Nephron progenitor cell (in vitro differentiated cells): ENCODE measurements around the gene AFTPH.
A peak's percentile ranks its signal among the peaks of the same experiment; 100 is the strongest.

Experiments used
- DNase-seq: peaks from one replicate; pipeline ENCODE4 v3.0.0; 2021
- H3K27ac Mint-ChIP-seq: 2 replicates; pipeline ENCODE4 v1.8.0; 2021; ENCODE audit warnings: mild to moderate bottlenecking, moderate library complexity, mixed read lengths
- H3K27me3 Mint-ChIP-seq: 2 replicates; pipeline ENCODE4 v1.8.0; 2021; ENCODE audit warnings: mild to moderate bottlenecking, low read depth, mixed read lengths; ENCODE audit not compliant: poor library complexity
- H3K36me3 Mint-ChIP-seq: 2 replicates; pipeline ENCODE4 v1.8.0; 2021; ENCODE audit warnings: low read depth, mixed read lengths
- H3K4me1 Mint-ChIP-seq: 2 replicates; pipeline ENCODE4 v1.8.0; 2021; ENCODE audit warnings: mixed read lengths
- H3K4me3 Mint-ChIP-seq: 2 replicates; pipeline ENCODE4 v1.8.0; 2021; ENCODE audit warnings: mild to moderate bottlenecking, moderate library complexity, mixed read lengths
- H3K9me3 Mint-ChIP-seq: 2 replicates; pipeline ENCODE4 v1.8.0; 2021; ENCODE audit warnings: mild to moderate bottlenecking, moderate library complexity, mixed read lengths
- TF ChIP-seq, protein P1 (sequence below): fragments of 200-600 bp; sonication (generic); IDR thresholded peaks from 2 replicates; pipeline ENCODE4 v1.5.0; 2021; ENCODE audit warnings: antibody characterized with exemption

Gene AFTPH

DNA sequence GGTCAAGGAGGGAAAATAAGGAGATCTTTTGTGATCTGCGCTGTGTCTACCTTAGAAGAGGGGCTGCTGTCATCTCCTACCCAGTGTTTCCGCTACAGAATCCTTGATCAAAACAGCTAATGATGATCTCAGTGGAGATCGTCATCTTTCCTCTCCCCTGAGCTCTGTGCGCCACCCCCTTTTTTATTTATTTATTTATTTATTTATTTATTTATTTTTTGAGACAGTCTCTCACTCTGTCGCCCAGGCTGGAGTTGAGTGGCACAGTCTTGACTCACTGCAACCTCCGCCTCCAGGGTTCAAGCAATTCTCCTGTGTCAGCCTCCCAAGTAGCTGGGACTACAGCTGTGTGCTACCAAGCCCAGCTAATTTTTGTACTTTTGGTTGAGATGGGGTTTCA, 74.1 kb downstream of the AFTPH start:
- H3K36me3 Mint-ChIP-seq, result no peaks in the 10 kb centered on the region
- H3K4me1 Mint-ChIP-seq, result peaks cover 47% of the 10 kb centered on the region
- TF ChIP-seq, protein P1, sequence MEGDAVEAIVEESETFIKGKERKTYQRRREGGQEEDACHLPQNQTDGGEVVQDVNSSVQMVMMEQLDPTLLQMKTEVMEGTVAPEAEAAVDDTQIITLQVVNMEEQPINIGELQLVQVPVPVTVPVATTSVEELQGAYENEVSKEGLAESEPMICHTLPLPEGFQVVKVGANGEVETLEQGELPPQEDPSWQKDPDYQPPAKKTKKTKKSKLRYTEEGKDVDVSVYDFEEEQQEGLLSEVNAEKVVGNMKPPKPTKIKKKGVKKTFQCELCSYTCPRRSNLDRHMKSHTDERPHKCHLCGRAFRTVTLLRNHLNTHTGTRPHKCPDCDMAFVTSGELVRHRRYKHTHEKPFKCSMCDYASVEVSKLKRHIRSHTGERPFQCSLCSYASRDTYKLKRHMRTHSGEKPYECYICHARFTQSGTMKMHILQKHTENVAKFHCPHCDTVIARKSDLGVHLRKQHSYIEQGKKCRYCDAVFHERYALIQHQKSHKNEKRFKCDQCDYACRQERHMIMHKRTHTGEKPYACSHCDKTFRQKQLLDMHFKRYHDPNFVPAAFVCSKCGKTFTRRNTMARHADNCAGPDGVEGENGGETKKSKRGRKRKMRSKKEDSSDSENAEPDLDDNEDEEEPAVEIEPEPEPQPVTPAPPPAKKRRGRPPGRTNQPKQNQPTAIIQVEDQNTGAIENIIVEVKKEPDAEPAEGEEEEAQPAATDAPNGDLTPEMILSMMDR, result no peak
- H3K27me3 Mint-ChIP-seq, result peaks cover 5% of the 10 kb centered on the region
- no peak for DNase-seq
- H3K27ac Mint-ChIP-seq, result no peak overlapping the region
- no peaks in the 10 kb centered on the region for H3K9me3 Mint-ChIP-seq
- H3K4me3 Mint-ChIP-seq, result no peak overlapping the region

- Mint-ChIP-seq H3K9me3 (peaks cover 8% of the 10 kb centered on the region), H3K4me3 (no peak overlapping the region), H3K4me1 (peaks cover 47% of the 10 kb centered on the region), H3K27ac (no peak overlapping the region), H3K36me3 (peaks cover 8% of the 10 kb centered on the region), H3K27me3 (peaks cover 5% of the 10 kb centered on the region)
- no peak for DNase-seq
- TF ChIP-seq, protein P1, result no peak
Observed at GRCh38 chr2:64599469-64599868, 75.3 kb downstream of the AFTPH start.

- DNase-seq, result no peak
- Mint-ChIP-seq H3K4me3 (no peak overlapping the region), H3K36me3 (peaks cover 12% of the 10 kb centered on the region), H3K4me1 (peaks cover 50% of the 10 kb centered on the region), H3K27ac (peak overlapping the region; percentile 97), H3K9me3 (peaks cover 14% of the 10 kb centered on the region), H3K27me3 (peaks cover 5% of the 10 kb centered on the region)
- TF ChIP-seq, protein P1, result no peak
Observed at GRCh38 chr2:64601034-64601754, 77.1 kb downstream of the AFTPH start.

- TF ChIP-seq, protein P1, result no peak
- Mint-ChIP-seq H3K27ac (peak overlapping the region; percentile 97), H3K4me3 (no peak overlapping the region), H3K4me1 (peaks cover 48% of the 10 kb centered on the region), H3K9me3 (peaks cover 14% of the 10 kb centered on the region), H3K27me3 (peaks cover 5% of the 10 kb centered on the region), H3K36me3 (peaks cover 12% of the 10 kb centered on the region)
- DNase-seq, result no peak
Observed at GRCh38 chr2:64601785-64602391, 77.8 kb downstream of the AFTPH start.

- Mint-ChIP-seq H3K9me3 (peaks cover 14% of the 10 kb centered on the region), H3K36me3 (peaks cover 12% of the 10 kb centered on the region), H3K4me3 (no peak overlapping the region), H3K4me1 (peaks cover 48% of the 10 kb centered on the region), H3K27ac (no peak overlapping the region), H3K27me3 (peaks cover 5% of the 10 kb centered on the region)
- DNase-seq, result no peak
- TF ChIP-seq, protein P1, result no peak
Observed at GRCh38 chr2:64602436-64602835, 78.3 kb downstream of the AFTPH start.

- TF ChIP-seq, protein P1, result no peak
- Mint-ChIP-seq H3K4me3 (no peak overlapping the region), H3K27me3 (peaks cover 8% of the 10 kb centered on the region), H3K9me3 (peaks cover 14% of the 10 kb centered on the region), H3K36me3 (peaks cover 12% of the 10 kb centered on the region), H3K4me1 (peaks cover 40% of the 10 kb centered on the region), H3K27ac (no peak overlapping the region)
- DNase-seq, result no peak
Observed at GRCh38 chr2:64604155-64604554, 80.0 kb downstream of the AFTPH start.
